Epithelial cell of esophagus (primary cell): ENCODE results near the gene ABCB7.
"Not testable (repeated sequence)": the region's sequence is repeated elsewhere in the genome, so short reads cannot be mapped to it uniquely, and the experiment has no call there.

ENCODE experiments used
- DNase-seq: peaks from one replicate; pipeline ENCODE4 v3.0.0; 2010; ENCODE audit warnings: low read depth
- H3K4me3 ChIP-seq: 2 replicates; pipeline ENCODE4 v1.5.1; 2011; ENCODE audit warnings: mild to moderate bottlenecking, low read length, control low read depth
- TF ChIP-seq, protein P1 (sequence below): IDR thresholded peaks from 2 replicates; pipeline ENCODE4 v1.5.1; 2011; ENCODE audit warnings: low read depth, mild to moderate bottlenecking, low read length, control low read depth, inconsistent platforms; ENCODE audit not compliant: insufficient read depth; ENCODE audit errors: missing control alignments

Gene ABCB7

DNA sequence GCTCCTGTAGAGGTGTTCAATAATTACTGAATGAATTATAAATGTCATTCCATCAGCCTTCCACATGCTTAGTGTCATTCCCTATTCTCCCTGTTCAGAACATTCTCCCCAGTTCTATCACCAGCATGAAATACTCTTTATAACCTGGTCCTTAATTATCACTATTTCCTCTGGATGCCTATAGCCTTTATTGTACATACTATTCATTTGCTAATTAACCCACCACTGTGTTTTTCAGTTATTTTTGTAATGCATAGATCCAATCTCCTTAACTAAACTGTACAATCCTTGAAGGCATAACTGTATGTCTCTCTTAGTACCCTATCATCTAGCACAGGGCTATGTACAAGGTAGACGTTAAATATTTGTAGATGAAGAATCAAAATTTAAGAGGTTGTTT, 1.2 kb downstream of the ABCB7 start:
- H3K4me3 ChIP-seq, result no peak overlapping the region
- no peak for DNase-seq
- TF ChIP-seq, protein P1, sequence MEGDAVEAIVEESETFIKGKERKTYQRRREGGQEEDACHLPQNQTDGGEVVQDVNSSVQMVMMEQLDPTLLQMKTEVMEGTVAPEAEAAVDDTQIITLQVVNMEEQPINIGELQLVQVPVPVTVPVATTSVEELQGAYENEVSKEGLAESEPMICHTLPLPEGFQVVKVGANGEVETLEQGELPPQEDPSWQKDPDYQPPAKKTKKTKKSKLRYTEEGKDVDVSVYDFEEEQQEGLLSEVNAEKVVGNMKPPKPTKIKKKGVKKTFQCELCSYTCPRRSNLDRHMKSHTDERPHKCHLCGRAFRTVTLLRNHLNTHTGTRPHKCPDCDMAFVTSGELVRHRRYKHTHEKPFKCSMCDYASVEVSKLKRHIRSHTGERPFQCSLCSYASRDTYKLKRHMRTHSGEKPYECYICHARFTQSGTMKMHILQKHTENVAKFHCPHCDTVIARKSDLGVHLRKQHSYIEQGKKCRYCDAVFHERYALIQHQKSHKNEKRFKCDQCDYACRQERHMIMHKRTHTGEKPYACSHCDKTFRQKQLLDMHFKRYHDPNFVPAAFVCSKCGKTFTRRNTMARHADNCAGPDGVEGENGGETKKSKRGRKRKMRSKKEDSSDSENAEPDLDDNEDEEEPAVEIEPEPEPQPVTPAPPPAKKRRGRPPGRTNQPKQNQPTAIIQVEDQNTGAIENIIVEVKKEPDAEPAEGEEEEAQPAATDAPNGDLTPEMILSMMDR, result no peak

DNA sequence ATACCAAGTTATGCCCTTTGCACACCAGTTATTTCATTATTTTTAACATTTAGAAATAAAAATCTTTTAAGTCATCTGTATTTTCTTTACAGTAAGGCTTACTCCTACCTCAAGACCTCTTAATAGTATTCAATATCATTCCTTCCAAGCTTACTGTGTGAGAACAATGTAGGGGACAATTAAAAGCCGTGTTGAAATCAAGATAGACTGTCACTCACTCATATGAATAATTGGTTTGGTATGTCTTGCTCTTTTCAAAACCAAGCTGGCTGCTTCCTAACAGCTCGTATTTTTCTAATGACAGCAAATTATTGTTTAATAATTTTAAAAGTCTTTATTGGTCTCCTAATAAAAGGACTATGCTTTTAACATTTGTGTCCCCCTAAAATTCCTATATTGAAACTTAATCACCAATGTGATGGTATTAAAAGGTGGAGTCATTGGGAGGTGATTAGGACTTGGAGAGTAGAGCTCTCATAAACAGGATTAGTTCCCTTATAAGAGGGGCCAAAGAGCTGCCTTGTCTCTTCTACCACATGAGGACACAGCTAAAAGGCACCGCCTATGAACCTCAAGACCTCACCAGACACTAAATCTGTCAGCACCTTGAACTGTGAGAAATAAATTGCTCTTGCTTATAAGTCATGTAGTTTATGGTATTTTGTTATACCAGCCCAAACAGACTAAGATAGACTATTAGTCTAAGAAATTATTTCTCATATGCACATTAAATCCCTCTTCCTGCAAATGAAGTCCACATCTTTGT, 4.1 kb downstream of the ABCB7 start:
- TF ChIP-seq, protein P1, result no peak
- DNase-seq, result peak; percentile 35
- H3K4me3 ChIP-seq, result no peak overlapping the region

DNA sequence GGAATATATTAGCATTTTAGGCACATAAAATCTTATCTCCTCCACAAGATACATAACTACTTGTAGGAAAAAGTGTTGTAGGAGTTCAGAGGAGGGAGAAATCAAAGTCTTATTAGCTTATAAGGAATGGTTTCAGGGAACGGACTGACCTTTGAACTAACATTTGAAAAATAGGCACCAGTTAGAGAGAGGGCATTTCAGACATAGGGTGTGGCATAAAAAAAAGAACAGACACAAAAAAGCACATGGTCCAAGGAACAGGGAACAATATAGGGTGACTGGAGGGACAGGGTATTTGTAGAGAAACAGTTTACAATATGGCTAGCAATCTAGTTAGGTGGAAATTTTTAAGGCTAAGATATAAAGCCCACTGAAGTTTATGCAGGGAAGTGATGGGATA, 6.4 kb downstream of the ABCB7 start:
- TF ChIP-seq, protein P1, result no peak
- H3K4me3 ChIP-seq, result no peak overlapping the region

DNA sequence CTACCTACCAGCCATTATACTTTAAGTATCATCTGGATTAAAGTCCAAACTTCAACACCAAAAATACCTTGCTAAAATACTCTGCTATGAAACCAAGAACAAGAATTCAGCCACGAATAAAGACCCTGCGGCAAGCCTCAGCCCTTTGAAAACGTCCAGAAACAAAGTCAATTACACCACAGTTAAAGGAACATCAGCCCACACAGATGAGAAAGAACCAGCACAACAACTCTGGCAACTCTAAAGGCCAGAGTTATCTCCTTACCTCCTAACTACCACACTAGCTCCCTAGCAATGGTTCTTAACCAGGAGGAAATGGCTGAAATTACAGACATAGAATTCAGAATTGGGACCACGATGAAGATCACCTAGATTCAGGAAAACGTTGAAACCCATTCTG, 23.4 kb downstream of the ABCB7 start:
- TF ChIP-seq, protein P1, result no peak
- no peak overlapping the region for H3K4me3 ChIP-seq
- DNase-seq, result no peak

More for the DNA sequence above, 6.4 kb downstream of the ABCB7 start:
- no peak for DNase-seq

DNA sequence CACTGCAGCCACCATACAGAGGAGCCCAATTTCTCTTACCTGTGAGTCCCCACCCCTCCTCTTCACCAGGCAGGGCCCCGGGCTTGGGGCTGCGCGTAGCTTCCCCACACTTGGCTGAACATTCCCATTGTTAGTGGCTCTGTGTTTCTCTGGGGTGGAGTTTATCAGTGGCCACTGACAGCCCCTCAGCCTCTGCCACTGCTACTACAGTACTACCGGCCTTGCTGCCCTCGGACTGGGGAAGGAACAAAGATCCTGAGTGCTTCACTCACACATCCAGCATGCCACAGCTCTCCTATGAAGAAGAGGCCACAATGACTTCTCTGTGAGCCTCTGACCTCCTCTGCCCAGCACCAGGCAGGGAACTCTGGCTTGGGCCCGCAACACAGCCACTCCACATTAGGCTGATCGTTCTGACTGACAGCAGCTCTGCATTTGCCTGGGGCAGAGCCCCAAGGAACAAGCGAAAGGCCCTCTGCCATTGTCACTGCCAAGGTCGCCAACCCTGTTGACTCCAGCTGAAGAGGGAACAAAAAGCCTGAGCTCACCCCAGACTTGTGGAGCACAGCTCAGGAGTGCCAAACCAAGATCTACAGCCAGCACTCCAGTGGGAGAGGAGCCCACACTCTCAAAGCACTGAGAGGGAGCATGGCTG, 24.0 kb downstream of the ABCB7 start:
- TF ChIP-seq, protein P1, result no peak
- DNase-seq, result no peak
- H3K4me3 ChIP-seq, result no peak overlapping the region

DNA sequence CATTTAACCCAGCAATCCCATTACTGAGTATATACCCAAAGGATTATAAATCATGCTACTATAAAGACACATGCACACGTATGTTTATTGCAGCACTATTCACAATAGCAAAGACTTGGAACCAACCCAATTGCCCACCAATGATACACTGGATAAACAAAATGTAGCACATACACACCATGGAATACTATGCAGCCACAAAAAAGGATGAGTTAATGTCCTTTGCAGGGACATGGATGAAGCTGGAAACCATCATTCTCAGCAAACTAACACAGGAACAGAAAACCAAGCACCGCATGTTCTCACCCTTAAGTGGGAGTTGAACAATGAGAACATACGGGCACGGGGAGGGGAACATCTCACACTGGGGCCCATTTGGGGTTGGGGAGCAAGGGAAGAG, 27.0 kb downstream of the ABCB7 start:
- not testable (repeated sequence) for H3K4me3 ChIP-seq, DNase-seq

DNA sequence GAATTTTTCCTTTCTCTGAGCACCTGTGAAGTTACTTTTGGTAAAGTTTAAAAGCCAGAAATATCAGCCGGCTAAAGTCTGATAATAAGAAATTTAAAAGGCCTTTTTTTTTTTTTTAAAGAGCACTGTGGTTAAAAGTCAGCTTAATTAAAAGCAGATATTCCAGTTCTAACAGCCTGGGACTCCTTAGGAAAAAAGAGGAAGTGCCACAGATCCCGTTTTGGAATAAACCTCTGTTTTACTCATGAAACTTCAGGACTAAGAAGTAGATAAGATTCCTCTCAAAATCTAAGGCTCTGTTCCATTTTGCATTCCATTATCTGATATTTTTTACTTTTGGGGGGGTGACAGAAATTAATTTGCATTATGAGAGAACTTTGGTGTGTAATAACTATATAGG, 37.8 kb downstream of the ABCB7 start:
- H3K4me3 ChIP-seq, result no peak overlapping the region
- DNase-seq, result no peak
- TF ChIP-seq, protein P1, result no peak
